Lung (tissue), 10 donors: Measurements from ENCODE around the gene TUBB8B. TPM values are rescaled to one million over a fixed set of nuclear protein-coding genes. Genes with fewer than 3 reads are reported as not detected.
"Not testable (repeated sequence)": the region's sequence is repeated elsewhere in the genome, so short reads cannot be mapped to it uniquely, and the experiment has no call there.

Experiments
- ATAC-seq: fragments of 200-7000 bp; cut with Tn5 transposase; one replicate; pipeline ENCODE4 v1.9.1; 2020; ENCODE audit warnings: moderate number of reproducible peaks; ENCODE audit not compliant: insufficient read depth, low FRiP score
- DNase-seq, 3 donors: peaks; one replicate each; pipeline ENCODE4 v3.0.0-alpha.2; 2013 to 2017
- H3K27ac ChIP-seq, 2 donors: one replicate each; pipeline ENCODE4 v1.5.1; 2013; ENCODE audit warnings: mild to moderate bottlenecking in 2 of 2, moderate library complexity in 2 of 2, control low read depth in 1 of 2, inconsistent platforms in 1 of 2, low read depth in 1 of 2, low read length in 1 of 2
- H3K27me3 ChIP-seq, 3 donors: one replicate each; pipeline ENCODE4 v1.5.1; 2013; ENCODE audit warnings: low read length in 2 of 3; ENCODE audit not compliant: control insufficient read depth in 3 of 3, insufficient read depth in 3 of 3
- H3K36me3 ChIP-seq, 4 donors: one replicate each; pipeline ENCODE4 v1.5.1; 2013; ENCODE audit warnings: low read length in 4 of 4, mild to moderate bottlenecking in 1 of 4, moderate library complexity in 1 of 4; ENCODE audit not compliant: control insufficient read depth in 4 of 4, insufficient read depth in 4 of 4
- H3K4me1 ChIP-seq, 5 donors: one replicate each; pipeline ENCODE4 v1.5.1; 2013; ENCODE audit warnings: low read length in 5 of 5, mild to moderate bottlenecking in 2 of 5, moderate library complexity in 1 of 5; ENCODE audit not compliant: control insufficient read depth in 5 of 5, insufficient read depth in 5 of 5
- H3K4me3 ChIP-seq: one replicate; pipeline ENCODE4 v1.5.1; 2013; ENCODE audit warnings: mild to moderate bottlenecking, control low read depth, moderate library complexity
- H3K9ac ChIP-seq, 2 donors: one replicate each; pipeline ENCODE4 v1.5.1; 2013; ENCODE audit warnings: low read length in 2 of 2, control low read depth in 1 of 2; ENCODE audit not compliant: insufficient read depth in 1 of 2
- H3K9me3 ChIP-seq, 4 donors: one replicate each; pipeline ENCODE4 v1.5.1; 2013; ENCODE audit warnings: low read length in 3 of 4, mild to moderate bottlenecking in 1 of 4, moderate library complexity in 1 of 4; ENCODE audit not compliant: control insufficient read depth in 4 of 4, insufficient read depth in 3 of 4
- WGBS, 2 donors: extraction: QIAGEN DNeasy Blood & Tissue Kit; methylation state at CpG; one replicate each; pipeline ENCODE4 v1.1.7; 2013; 5-methylcytosine and 5-hydroxymethylcytosine counted together
- polyA plus RNA-seq, 2 donors: library from polyadenylated mRNA; stranded (reverse); fragments of 200-250 nt; gene quantifications; one replicate each; pipeline ENCODE4 v1.2.1, GENCODE V29; 2013
- total RNA-seq, 2 donors: library from RNA; depleted of rRNA in 1 of 2; stranded (reverse); fragments of >200 nt in 1 of 2; gene quantifications; one replicate each; pipeline ENCODE4 v1.2.1, GENCODE V29; 2014 to 2021
- donor health status: Bipolar disorder and iron deficiency.
- donor health status: healthy.
- donor health status: DM: yes; HTN: yes; CAD: no.

The TUBB8B gene
- total and polyA plus RNA-seq, 4 donors: 0.38 to 0.47 TPM; not detected in 2

DNA sequence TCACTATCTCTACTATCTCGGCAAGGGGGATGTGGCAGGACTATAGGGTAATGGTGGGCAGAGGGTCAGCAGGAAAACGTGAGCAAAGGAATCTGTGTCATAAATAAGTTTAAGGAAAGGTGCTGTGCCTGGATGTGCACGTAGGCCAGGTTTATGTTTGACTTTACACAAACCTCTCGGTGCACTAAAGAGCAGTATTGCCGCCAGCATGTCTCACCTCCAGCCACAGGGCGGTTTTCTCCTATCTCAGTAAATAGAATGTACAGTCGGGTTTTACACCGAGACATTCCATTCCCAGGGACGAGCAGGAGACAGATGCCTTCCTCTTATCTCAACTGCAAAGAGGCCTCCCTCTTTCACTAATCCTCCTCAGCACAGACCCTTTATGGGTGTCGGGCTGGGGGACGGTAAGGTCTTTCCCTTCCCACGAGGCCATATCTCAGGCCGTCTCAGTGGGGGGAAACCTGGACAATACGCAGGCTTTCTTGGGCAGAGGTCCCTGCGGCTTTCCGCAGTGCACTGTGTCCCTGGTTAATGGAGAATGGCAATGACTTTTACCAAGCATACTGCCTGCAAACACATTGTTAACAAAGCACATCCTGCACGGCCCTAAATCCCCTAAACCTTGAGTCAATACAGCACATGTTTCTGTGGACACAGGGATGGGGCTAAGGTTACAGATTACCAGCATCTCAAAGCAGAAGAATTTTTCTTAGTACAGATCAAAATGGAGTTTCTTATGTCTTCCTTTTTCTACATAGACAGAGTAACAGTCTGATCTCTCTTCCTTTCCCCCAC lies 41.2 kb upstream of the TUBB8B start:
- H3K4me1 ChIP-seq, H3K4me3 ChIP-seq, H3K36me3 ChIP-seq, H3K27me3 ChIP-seq, H3K9me3 ChIP-seq, H3K27ac ChIP-seq, DNase-seq, H3K9ac ChIP-seq, ATAC-seq: not testable (repeated sequence)
- 77 to 88% methylated on average over 16 to 17 of the region's 17 CpGs for WGBS, 2 donors

DNA sequence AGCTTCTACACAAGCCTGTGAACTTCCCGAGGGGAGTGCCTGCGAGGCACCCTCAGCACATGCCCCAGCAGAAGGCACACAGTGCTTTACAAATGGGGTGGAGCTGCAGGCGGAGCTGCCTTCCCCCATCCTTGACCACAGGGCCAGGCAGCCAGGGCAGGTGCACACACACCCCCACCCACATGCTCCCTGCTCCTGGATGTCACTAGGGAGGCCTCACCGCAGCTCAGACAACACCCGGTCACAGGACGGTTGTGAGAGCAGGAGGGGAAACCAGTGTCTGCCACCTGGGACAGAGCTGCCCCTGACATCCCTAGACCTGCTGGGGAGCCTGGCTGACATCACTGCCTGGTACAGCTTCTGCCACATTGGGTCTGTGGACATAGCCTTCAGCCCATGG lies 39.7 kb upstream of the TUBB8B start:
- not testable (repeated sequence) for DNase-seq, H3K4me3 ChIP-seq, ATAC-seq, H3K9me3 ChIP-seq, H3K27ac ChIP-seq, H3K4me1 ChIP-seq, H3K27me3 ChIP-seq, H3K9ac ChIP-seq, H3K36me3 ChIP-seq
- 68 to 84% methylated on average over 6 of the region's 6 CpGs for WGBS, 2 donors

DNA sequence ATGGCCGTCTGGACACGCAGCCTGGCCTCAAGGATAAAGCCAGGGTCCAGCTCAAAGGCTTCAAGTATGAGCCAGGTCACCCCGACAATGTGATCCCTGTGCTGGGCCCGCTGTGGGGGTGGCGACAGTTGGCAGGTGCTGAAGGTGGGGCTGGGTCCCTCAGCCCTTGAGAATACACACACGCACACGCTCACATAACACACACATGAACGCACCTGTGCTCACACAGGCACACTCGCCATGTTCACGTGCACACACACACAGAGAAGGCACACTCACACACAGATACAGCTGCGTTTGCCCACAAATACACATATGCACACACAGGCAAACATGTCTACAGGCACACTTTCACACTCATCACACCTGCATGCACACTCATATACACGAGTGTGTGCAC lies 35.4 kb upstream of the TUBB8B start:
- ATAC-seq, H3K27ac ChIP-seq, H3K9ac ChIP-seq, H3K27me3 ChIP-seq, H3K36me3 ChIP-seq, DNase-seq, H3K4me3 ChIP-seq, H3K9me3 ChIP-seq, H3K4me1 ChIP-seq: not testable (repeated sequence)
- WGBS, 2 donors: 87 to 90% methylated on average over 9 to 12 of the region's 12 CpGs

DNA sequence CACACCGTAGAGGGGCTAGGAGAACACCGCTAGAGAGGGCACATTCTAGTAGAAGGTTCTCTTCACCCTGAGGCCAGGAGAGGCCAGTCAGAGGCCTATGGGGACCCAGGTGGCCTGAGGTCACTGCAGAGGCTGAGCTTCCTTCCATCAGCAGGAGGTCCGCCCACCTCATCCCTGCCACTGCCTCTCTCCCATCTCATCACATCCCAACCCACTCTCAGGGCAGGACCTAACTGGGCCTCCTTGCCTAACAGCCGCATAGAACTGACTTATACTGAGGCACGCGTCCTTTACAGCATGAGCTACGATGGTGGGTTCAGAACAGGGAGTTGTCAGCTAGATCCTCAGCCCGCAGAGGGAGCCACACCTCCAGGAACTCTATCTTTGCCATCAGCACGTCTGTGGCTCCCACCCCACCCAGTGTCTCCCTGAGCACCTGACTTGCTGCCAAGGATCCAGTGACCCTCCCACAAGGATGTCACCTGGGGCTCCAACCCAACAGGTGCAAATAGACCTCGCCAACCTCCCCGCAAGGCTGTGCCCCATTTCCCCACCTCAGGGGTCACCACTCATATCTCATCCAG lies 33.3 kb upstream of the TUBB8B start:
- not testable (repeated sequence) for H3K27ac ChIP-seq, H3K9me3 ChIP-seq, H3K9ac ChIP-seq, DNase-seq, H3K4me1 ChIP-seq, H3K36me3 ChIP-seq, H3K27me3 ChIP-seq, ATAC-seq, H3K4me3 ChIP-seq
- 76 to 78% methylated on average over 11 of the region's 11 CpGs for WGBS, 2 donors

DNA sequence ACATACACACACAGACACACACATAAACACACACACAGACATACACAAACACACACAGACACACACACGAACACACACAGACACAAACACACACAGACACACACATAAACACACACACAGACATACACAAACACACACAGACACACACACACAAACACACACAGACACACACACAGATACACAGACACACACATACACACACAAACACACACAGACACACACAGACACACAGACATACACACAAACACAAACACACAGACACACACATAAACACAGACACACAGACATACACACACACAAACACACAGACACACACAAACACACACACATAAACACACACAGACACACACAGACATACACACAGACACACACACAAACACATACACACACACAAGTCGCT lies 31.5 kb upstream of the TUBB8B start:
- not testable (repeated sequence) for H3K9me3 ChIP-seq, DNase-seq, ATAC-seq, H3K27ac ChIP-seq, H3K9ac ChIP-seq, H3K4me3 ChIP-seq, H3K27me3 ChIP-seq, H3K36me3 ChIP-seq, H3K4me1 ChIP-seq
- 85 to 92% methylated on average over 2 of the region's 2 CpGs for WGBS, 2 donors

DNA sequence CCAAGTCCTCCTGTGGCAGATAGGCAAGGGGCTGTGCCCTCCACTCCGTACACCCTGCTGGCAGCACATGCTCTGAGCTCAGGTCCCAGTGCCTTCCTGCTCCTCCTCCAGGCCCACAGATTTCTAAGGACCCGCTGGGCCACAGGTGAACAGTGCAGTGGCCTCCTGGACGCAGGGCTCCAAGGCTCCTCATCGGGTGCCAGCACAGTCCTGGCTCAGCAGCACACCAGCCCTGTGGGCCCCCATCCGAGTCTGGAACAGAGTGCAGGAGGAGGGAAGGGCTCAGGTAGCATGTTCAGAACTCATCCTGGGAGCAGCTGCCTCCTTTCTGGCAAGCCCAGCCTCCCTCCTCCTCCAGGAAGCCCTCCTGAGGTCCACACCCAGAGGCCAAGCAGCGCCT lies 30.8 kb upstream of the TUBB8B start:
- ATAC-seq, DNase-seq, H3K36me3 ChIP-seq, H3K9me3 ChIP-seq, H3K9ac ChIP-seq, H3K4me3 ChIP-seq, H3K27ac ChIP-seq, H3K27me3 ChIP-seq, H3K4me1 ChIP-seq: not testable (repeated sequence)
- WGBS, 2 donors: 71 to 77% methylated on average over 5 of the region's 6 CpGs

DNA sequence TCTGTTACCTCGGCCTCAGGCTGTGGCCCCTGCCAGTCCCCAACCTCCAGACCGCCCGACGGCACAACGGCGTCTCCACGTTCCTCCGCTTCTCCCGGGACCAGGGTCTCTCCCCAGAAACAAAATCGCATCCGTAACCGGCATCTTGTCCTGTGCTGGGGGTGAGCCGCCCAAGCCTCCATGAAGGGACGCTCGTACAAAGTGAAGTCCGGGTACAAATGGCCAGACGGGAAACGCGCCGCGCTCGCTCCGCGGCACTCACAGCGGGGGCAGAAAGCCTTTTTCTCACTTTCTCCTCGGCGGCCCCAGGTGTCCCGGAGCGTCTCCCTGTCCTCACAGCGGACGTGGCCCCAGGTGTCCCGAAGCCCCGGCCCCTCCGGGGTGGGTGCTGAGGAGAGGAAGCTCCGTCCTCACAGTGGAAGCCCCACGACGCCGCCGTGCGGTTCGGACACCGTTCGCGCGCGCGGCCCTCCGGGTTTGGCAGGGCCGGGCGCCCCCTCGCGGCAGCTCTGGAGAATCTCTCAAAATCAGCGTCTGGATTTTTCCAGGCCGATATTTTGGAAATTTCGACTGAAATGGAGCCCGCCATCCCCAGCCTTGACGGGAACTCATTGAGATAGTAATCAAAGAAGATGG lies 26.2 kb upstream of the TUBB8B start:
- not testable (repeated sequence) for H3K27me3 ChIP-seq, DNase-seq, H3K36me3 ChIP-seq, ATAC-seq, H3K4me1 ChIP-seq, H3K9me3 ChIP-seq, H3K4me3 ChIP-seq, H3K9ac ChIP-seq, H3K27ac ChIP-seq
- WGBS, 2 donors: 62 to 65% methylated on average over 57 of the region's 57 CpGs

DNA sequence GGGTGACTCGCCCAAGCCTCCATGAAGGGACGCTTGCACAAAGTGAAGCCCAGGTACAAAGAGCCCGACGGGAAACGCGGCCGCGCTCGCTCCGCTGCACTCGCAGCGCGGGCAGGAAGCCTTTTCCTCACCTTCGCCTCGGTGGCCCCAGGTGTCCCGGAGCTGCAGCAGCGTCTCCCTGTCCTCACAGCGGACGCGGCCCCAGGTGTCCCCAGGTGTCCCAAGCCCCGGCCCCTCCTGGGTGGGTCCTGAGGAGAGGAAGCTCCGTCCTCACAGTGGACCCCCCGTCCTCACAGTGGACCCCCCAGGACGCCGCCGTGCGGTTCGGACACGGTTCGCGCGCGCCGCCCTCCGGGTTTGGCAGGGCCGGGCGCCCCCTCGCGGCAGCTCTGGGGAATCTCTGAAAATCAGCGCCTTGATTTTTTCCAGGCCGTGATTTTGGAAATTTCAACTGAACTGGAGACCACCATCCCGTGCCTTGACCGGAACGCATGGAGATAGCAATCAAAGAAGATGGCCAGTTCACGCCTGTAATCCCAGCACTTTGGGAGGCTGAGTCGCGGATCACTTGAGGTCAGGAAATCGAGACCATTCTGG lies 23.9 kb upstream of the TUBB8B start:
- not testable (repeated sequence) for H3K36me3 ChIP-seq

More for the DNA sequence above, 23.9 kb upstream of the TUBB8B start:
- not testable (repeated sequence) for H3K4me3 ChIP-seq, H3K27ac ChIP-seq, H3K27me3 ChIP-seq, DNase-seq, H3K4me1 ChIP-seq, H3K9me3 ChIP-seq, ATAC-seq, H3K9ac ChIP-seq
- WGBS, 2 donors: 36 to 55% methylated on average over 29 to 48 of the region's 48 CpGs
